Effector memory CD4-positive, alpha-beta T cell (primary cell): ENCODE data around the gene ABCB10.
A peak's percentile ranks its signal among the peaks of the same experiment; 100 is the strongest.
"Not testable (repeated sequence)": the region's sequence is repeated elsewhere in the genome, so short reads cannot be mapped to it uniquely, and the experiment has no call there.

ENCODE experiments used
- DNase-seq, 3 donors: peaks; one replicate each; pipeline ENCODE4 v3.0.0-alpha.2; 2020
- H3K27ac ChIP-seq: 2 replicates; pipeline ENCODE4 v1.7.0; 2013; ENCODE audit warnings: mild to moderate bottlenecking, low read length, moderate library complexity; ENCODE audit not compliant: insufficient read depth, poor library complexity, severe bottlenecking
- H3K27me3 ChIP-seq: replicated peaks from 2 replicates; pipeline ENCODE4 v1.7.0; 2013; ENCODE audit warnings: mild to moderate bottlenecking, low read length; ENCODE audit not compliant: insufficient read depth, control insufficient read depth, poor library complexity, severe bottlenecking
- H3K36me3 ChIP-seq: 2 replicates; pipeline ENCODE4 v1.7.0; 2013; ENCODE audit warnings: mild to moderate bottlenecking, low read length, moderate library complexity; ENCODE audit not compliant: control insufficient read depth, insufficient read depth
- H3K4me1 ChIP-seq: 2 replicates; pipeline ENCODE4 v1.7.0; 2013; ENCODE audit warnings: low read length, mild to moderate bottlenecking; ENCODE audit not compliant: control insufficient read depth, insufficient read depth, poor library complexity, severe bottlenecking
- H3K4me3 ChIP-seq: 2 replicates; pipeline ENCODE4 v1.7.0; 2013; ENCODE audit warnings: low read length, low read depth, mild to moderate bottlenecking; ENCODE audit not compliant: insufficient read depth, poor library complexity, severe bottlenecking
- H3K9me3 ChIP-seq: 2 replicates; pipeline ENCODE4 v1.7.0; 2013; ENCODE audit warnings: mild to moderate bottlenecking, low read length, moderate library complexity; ENCODE audit not compliant: control insufficient read depth

Gene ABCB10

DNA sequence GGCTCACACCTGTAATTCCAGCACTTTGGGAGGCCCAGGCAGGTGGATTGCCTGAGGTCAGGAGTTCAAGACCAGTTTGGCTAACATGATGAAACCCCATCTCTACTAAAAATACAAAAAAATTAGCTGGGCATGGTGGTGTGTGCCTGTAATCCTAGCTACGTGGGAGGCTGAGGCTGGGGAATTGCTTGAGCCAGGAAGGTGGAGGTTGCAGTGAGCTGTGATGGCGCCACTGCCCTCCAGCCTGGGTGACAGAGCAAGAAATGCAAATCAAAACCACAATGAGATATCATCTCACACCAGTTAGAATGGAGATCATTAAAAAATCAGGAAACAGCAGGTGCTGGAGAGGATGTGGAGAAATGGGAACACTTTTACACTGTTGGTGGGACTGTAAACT is 47.3 kb downstream of the ABCB10 start:
- not testable (repeated sequence) for H3K27ac ChIP-seq, H3K4me3 ChIP-seq, H3K36me3 ChIP-seq, H3K27me3 ChIP-seq, H3K9me3 ChIP-seq, DNase-seq
- H3K4me1 ChIP-seq: peaks cover 11% of the 10 kb centered on the region

- Histone ChIP-seq H3K4me1 (peaks cover 11% of the 10 kb centered on the region), H3K4me3 (no peak overlapping the region), H3K9me3 (no peaks in the 10 kb centered on the region), H3K27ac (no peak overlapping the region), H3K36me3 (no peaks in the 10 kb centered on the region), H3K27me3 (no peaks in the 10 kb centered on the region)
- no peak for DNase-seq
Observed at GRCh38 chr1:229509576-229509975, 48.9 kb downstream of the ABCB10 start.

- H3K36me3 ChIP-seq: no peaks in the 10 kb centered on the region
- no peaks in the 10 kb centered on the region for H3K27me3 ChIP-seq
- no peak for DNase-seq
- H3K9me3 ChIP-seq: no peaks in the 10 kb centered on the region
- H3K4me1 ChIP-seq: peaks cover 11% of the 10 kb centered on the region
- H3K27ac ChIP-seq: peak overlapping the region; percentile 88
- peak overlapping the region; percentile 93 for H3K4me3 ChIP-seq
Observed at GRCh38 chr1:229508823-229509337, 49.6 kb downstream of the ABCB10 start.

- no peaks in the 10 kb centered on the region for H3K9me3 ChIP-seq
- peak within 1 kb of the TSS; percentile 93 for H3K4me3 ChIP-seq
- H3K36me3 ChIP-seq: peaks cover 4% of the 10 kb centered on the region
- peak within 1 kb of the TSS; percentile 88 for H3K27ac ChIP-seq
- DNase-seq: peak; percentile 94 to 96 (median 94)
- H3K4me1 ChIP-seq: peaks cover 11% of the 10 kb centered on the region
- H3K27me3 ChIP-seq: no peaks in the 10 kb centered on the region
Observed at GRCh38 chr1:229507951-229508822, 50.3 kb downstream of the ABCB10 start, which contains the start of gene NUP133. Gene NUP133, minus strand, starts transcription at chr1:229508341. Its CDS starts 92 bp downstream, at chr1:229508249.

GRCh38 chr1:229507502-229507901 is 51.0 kb downstream of the ABCB10 start:
- Histone ChIP-seq H3K4me1 (peaks cover 11% of the 10 kb centered on the region), H3K4me3 (peak overlapping the region; percentile 93), H3K27ac (peak overlapping the region; percentile 88), H3K36me3 (peaks cover 4% of the 10 kb centered on the region), H3K9me3 (no peaks in the 10 kb centered on the region), H3K27me3 (no peaks in the 10 kb centered on the region)
- no peak for DNase-seq

DNA sequence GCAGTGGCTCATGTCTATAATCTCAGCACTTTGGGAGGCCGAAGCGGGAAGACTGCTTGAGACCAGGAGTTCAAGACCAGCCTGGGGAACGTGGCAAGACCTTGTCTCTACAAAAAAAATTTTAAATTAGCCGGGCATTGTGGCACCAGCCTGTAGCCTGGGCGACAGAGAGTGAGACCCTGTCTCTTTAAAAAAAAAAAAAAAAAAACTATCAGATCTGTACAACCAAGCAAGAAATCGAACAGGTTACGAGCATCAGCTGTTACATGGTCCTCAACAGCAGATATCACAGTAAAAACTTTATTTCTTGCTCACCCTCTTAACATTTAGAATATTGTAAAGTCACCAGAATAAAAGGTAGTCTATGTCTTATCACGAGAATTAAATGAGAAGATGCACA is 51.9 kb downstream of the ABCB10 start:
- no peaks in the 10 kb centered on the region for H3K9me3 ChIP-seq
- peaks cover 11% of the 10 kb centered on the region for H3K4me1 ChIP-seq
- H3K36me3 ChIP-seq: peaks cover 4% of the 10 kb centered on the region
- H3K27ac ChIP-seq: no peak overlapping the region
- peak overlapping the region; percentile 93 for H3K4me3 ChIP-seq
- H3K27me3 ChIP-seq: no peaks in the 10 kb centered on the region
- DNase-seq: no peak

- Histone ChIP-seq H3K36me3 (peaks cover 60% of the 10 kb centered on the region), H3K4me3 (no peak overlapping the region), H3K27me3 (no peaks in the 10 kb centered on the region), H3K9me3 (no peaks in the 10 kb centered on the region), H3K4me1 (no peaks in the 10 kb centered on the region), H3K27ac (no peak overlapping the region)
- no peak for DNase-seq
Observed at GRCh38 chr1:229495782-229496181, 62.7 kb downstream of the ABCB10 start.

GRCh38 chr1:229487181-229487580 is 71.3 kb downstream of the ABCB10 start:
- H3K27ac ChIP-seq: no peak overlapping the region
- no peaks in the 10 kb centered on the region for H3K9me3 ChIP-seq
- no peaks in the 10 kb centered on the region for H3K4me1 ChIP-seq
- H3K4me3 ChIP-seq: no peak overlapping the region
- peaks cover 68% of the 10 kb centered on the region for H3K36me3 ChIP-seq
- no peak for DNase-seq
- H3K27me3 ChIP-seq: no peaks in the 10 kb centered on the region

- Histone ChIP-seq H3K36me3 (peaks cover 68% of the 10 kb centered on the region), H3K9me3 (no peaks in the 10 kb centered on the region), H3K4me1 (no peaks in the 10 kb centered on the region), H3K27me3 (no peaks in the 10 kb centered on the region), H3K27ac (no peak overlapping the region), H3K4me3 (no peak overlapping the region)
- no peak for DNase-seq
Observed at GRCh38 chr1:229485318-229485717, 73.2 kb downstream of the ABCB10 start.

DNA sequence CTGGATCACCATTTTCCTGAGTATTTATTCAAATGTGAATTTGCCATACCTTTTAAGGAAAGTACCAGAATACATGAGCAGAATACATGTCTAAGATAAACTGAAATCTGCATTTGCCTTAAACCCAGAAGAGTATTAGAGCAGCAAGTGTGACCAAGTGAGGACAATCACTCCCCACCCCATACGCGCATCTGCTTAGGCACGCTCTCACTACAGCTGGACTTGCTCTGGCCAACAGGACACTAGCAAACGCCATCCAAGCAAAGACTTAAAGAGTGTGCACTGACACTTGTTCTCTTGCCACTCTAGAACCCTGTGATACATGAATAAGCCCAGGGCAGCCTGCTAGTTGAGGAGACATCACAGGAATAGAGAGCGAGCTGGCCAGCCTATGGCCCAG is 76.0 kb downstream of the ABCB10 start:
- Histone ChIP-seq H3K27ac (no peak overlapping the region), H3K9me3 (no peaks in the 10 kb centered on the region), H3K4me3 (no peak overlapping the region), H3K36me3 (peaks cover 70% of the 10 kb centered on the region), H3K27me3 (no peaks in the 10 kb centered on the region), H3K4me1 (no peaks in the 10 kb centered on the region)
- DNase-seq: no peak
